HepG2 (cell line): Measurements from ENCODE around the gene FAM32A. TPM values are rescaled to one million over a fixed set of nuclear protein-coding genes. Genes with fewer than 3 reads are reported as not detected.

Experiments
- CREB1 ChIP-seq, 2 experiments: fragments of 450-650 bp in 1 of 2; IDR thresholded peaks; 2 replicates each; pipeline ENCODE4 v1.6.1; 2016 to 2017; ENCODE audit warnings: control low read depth in 1 of 2, mild to moderate bottlenecking in 1 of 2, missing compliant biosample characterization in 1 of 2, missing genetic modification characterization in 1 of 2
- GLMP ChIP-seq: sonication (generic); formaldehyde crosslinking; IDR thresholded peaks from 2 replicates; pipeline ENCODE4 v1.9.0; 2021; ENCODE audit warnings: missing genetic modification reagents, mild to moderate bottlenecking, borderline replicate concordance
- POLR2AphosphoS5 ChIP-seq: IDR thresholded peaks from 2 replicates; pipeline ENCODE4 v1.6.1; 2012; ENCODE audit warnings: low read depth, low read length
- PRDM10 ChIP-seq: sonication (generic); formaldehyde crosslinking; IDR thresholded peaks from 2 replicates; pipeline ENCODE4 v1.4.0; 2020; ENCODE audit warnings: low read depth, missing genetic modification reagents
- SNRNP70 ChIP-seq: fragments of 200-400 bp; formaldehyde crosslinking; IDR thresholded peaks from 2 replicates; pipeline ENCODE4 v1.6.1; 2017; ENCODE audit warnings: mild to moderate bottlenecking, low read depth, low read length, moderate library complexity
- THRA ChIP-seq: sonication (generic); formaldehyde crosslinking; IDR thresholded peaks from 2 replicates; pipeline ENCODE4 v1.4.0; 2020; ENCODE audit warnings: missing genetic modification reagents, borderline replicate concordance
- ZNF326 ChIP-seq: sonication (generic); formaldehyde crosslinking; IDR thresholded peaks from 2 replicates; pipeline ENCODE4 v1.4.0; 2020; ENCODE audit warnings: missing genetic modification reagents, borderline replicate concordance
- ZNF614 ChIP-seq: IDR thresholded peaks from 2 replicates; pipeline ENCODE4 v1.6.1; 2018; ENCODE audit warnings: missing biosample characterization, missing genetic modification reagents, inconsistent platforms, borderline replicate concordance
- ZNF710 ChIP-seq: sonication (generic); formaldehyde crosslinking; IDR thresholded peaks from 2 replicates; pipeline ENCODE4 v1.5.0; 2020; ENCODE audit warnings: mild to moderate bottlenecking, missing genetic modification reagents, borderline replicate concordance
- ZNF766 ChIP-seq: sonication (generic); formaldehyde crosslinking; IDR thresholded peaks from 2 replicates; pipeline ENCODE4 v1.5.0; 2020; ENCODE audit warnings: missing genetic modification reagents, borderline replicate concordance
- ZUFSP ChIP-seq: sonication (generic); formaldehyde crosslinking; IDR thresholded peaks from 2 replicates; pipeline ENCODE4 v1.9.0; 2021; ENCODE audit warnings: missing genetic modification reagents, mild to moderate bottlenecking, borderline replicate concordance
- polyA plus RNA-seq, 8 experiments: library from polyadenylated mRNA; depleted of rRNA in 3 of 8; stranded (reverse) in 7 of 8; unstranded in 1 of 8; fragments of >200 nt; fragmentation: Illumina TruSeq in 4 of 8; extraction: Trizol in 4 of 8; gene quantifications; 2 replicates each; pipeline versions ENCODE4 v1.2.1 to v1.2.3, GENCODE V29; 2011 to 2016; ENCODE audit warnings: low read depth in 4 of 8, missing spikeins in 1 of 8, mixed read lengths in 1 of 8; ENCODE audit not compliant: insufficient read depth in 1 of 8
- total RNA-seq, 5 experiments: library from RNA; depleted of rRNA; stranded (reverse); fragments of >200 nt; fragmentation: Illumina TruSeq; extraction: Trizol; gene quantifications; 2 replicates each; pipeline ENCODE4 v1.2.3, GENCODE V29; 2016; ENCODE audit warnings: low read depth in 1 of 5
- TF ChIP-seq, protein P1 (sequence below): sonication (generic); formaldehyde crosslinking; IDR thresholded peaks from 2 replicates; pipeline ENCODE4 v1.4.0; 2020; ENCODE audit warnings: missing genetic modification reagents
- TF ChIP-seq, protein P2 (sequence below): IDR thresholded peaks from 2 replicates; pipeline ENCODE4 v1.6.1; 2016

Gene FAM32A
- total and polyA plus RNA-seq, 2 of the 13 experiments (the other 11 are each of a cell fraction or from before 2014, with no cell fraction given) = 85.8 to 86.2 TPM

DNA sequence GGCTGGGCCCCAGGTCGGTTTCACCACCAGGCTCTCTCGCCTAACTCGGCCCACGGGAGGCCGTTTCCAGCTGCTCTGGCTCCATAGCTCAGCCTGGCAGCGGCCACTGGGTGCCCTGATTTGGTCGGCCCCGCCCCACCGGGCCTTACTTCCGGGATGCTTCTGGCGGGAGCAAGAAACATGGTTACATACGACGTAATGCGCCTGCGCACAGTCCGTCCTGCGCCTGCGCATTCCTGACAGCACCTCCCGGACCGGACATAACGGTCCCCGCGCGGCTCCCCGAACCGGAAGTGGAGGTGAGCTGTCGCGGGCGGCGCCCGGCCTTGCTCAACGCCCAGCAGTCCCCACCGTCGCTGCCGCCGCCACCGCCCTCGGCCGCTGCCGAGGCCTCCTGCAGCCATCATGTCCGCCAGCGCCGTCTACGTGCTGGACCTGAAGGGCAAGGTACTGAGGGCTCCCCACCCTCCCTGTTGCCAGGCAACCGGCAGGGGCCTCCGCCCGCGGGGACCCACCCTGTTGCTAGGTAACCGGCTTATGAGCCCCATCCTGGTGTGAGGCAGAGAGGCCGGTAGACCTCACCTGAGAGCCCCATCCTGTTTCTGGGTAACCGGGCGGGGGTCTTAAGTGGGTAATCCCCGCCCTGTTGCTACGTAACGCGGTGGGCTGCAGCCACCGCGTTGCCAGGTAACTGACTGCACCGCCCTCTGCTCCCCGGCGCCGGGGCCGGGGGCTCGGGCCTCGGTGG, 12.6 kb downstream of the FAM32A start, which contains the start of gene AP1M1 (continued):
- TF ChIP-seq ZNF326 (CRISPR knock-in tag) (no peak), ZNF614 (no peak), THRA (CRISPR knock-in tag) (no peak), GLMP (CRISPR knock-in tag) (no peak), CREB1 (IDR thresholded peaks at IDR 0.05) (no peak), CREB1 (CRISPR knock-in tag; IDR thresholded peaks at IDR 0.05) (no peak), SNRNP70 (no peak), PRDM10 (CRISPR knock-in tag) (peak; percentile 21; the same call in 1 of the 2 replicates), ZUFSP (CRISPR knock-in tag) (no peak), ZNF710 (CRISPR knock-in tag) (no peak), POLR2AphosphoS5 (peak; percentile 74), ZNF766 (CRISPR knock-in tag) (peak; percentile 77; the same call in 1 of the 2 replicates)
- TF ChIP-seq, protein P1, sequence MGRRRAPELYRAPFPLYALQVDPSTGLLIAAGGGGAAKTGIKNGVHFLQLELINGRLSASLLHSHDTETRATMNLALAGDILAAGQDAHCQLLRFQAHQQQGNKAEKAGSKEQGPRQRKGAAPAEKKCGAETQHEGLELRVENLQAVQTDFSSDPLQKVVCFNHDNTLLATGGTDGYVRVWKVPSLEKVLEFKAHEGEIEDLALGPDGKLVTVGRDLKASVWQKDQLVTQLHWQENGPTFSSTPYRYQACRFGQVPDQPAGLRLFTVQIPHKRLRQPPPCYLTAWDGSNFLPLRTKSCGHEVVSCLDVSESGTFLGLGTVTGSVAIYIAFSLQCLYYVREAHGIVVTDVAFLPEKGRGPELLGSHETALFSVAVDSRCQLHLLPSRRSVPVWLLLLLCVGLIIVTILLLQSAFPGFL (CRISPR knock-in tag) = no peak
- TF ChIP-seq, protein P2, sequence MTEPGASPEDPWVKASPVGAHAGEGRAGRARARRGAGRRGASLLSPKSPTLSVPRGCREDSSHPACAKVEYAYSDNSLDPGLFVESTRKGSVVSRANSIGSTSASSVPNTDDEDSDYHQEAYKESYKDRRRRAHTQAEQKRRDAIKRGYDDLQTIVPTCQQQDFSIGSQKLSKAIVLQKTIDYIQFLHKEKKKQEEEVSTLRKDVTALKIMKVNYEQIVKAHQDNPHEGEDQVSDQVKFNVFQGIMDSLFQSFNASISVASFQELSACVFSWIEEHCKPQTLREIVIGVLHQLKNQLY = no peak
